ENCODE measurements around the gene NPC1.

DNA sequence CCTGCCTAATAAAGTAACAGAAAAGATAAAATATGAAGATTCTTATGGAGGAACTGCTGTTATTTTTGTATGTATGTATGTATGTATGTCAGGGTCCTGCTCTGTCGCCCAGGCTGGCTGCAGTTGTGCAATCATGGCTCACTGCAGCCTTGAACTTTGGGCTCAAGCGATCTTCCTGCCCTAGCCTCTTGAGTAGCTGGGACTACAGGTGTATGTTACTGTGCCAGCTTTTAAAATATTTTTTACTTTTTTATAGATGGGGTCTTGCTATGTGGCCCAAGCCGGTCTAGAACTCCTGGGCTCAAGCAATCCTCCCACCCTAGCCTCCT is 49.7 kb upstream of the NPC1 start:
- TF ChIP-seq TAF1 (IDR thresholded peaks at IDR 0.05; ENCODE audit: borderline replicate concordance, insufficient read depth, low read length) (no peak), FOXP2 (optimal IDR thresholded peaks at IDR 0.05; ENCODE audit: borderline replicate concordance, extremely low read depth, extremely low read length, insufficient read depth) (no peak), POLR2AphosphoS5 (IDR thresholded peaks at IDR 0.05; ENCODE audit: low read depth, low read length) (no peak), SIN3A (IDR thresholded peaks at IDR 0.05; ENCODE audit: borderline replicate concordance, insufficient read depth, low read length) (no peak)
- TF ChIP-seq, protein P1, sequence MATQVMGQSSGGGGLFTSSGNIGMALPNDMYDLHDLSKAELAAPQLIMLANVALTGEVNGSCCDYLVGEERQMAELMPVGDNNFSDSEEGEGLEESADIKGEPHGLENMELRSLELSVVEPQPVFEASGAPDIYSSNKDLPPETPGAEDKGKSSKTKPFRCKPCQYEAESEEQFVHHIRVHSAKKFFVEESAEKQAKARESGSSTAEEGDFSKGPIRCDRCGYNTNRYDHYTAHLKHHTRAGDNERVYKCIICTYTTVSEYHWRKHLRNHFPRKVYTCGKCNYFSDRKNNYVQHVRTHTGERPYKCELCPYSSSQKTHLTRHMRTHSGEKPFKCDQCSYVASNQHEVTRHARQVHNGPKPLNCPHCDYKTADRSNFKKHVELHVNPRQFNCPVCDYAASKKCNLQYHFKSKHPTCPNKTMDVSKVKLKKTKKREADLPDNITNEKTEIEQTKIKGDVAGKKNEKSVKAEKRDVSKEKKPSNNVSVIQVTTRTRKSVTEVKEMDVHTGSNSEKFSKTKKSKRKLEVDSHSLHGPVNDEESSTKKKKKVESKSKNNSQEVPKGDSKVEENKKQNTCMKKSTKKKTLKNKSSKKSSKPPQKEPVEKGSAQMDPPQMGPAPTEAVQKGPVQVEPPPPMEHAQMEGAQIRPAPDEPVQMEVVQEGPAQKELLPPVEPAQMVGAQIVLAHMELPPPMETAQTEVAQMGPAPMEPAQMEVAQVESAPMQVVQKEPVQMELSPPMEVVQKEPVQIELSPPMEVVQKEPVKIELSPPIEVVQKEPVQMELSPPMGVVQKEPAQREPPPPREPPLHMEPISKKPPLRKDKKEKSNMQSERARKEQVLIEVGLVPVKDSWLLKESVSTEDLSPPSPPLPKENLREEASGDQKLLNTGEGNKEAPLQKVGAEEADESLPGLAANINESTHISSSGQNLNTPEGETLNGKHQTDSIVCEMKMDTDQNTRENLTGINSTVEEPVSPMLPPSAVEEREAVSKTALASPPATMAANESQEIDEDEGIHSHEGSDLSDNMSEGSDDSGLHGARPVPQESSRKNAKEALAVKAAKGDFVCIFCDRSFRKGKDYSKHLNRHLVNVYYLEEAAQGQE (IDR thresholded peaks at IDR 0.05; ENCODE audit: insufficient read depth in 1 of 2, low read depth in 2 of 2, low read length in 2 of 2), result no peak

Data from PFSK-1 (cell line).